OCI-LY3 (cell line): Measurements from ENCODE around the gene RPS6KA6.

ENCODE experiments used
- H2AFZ ChIP-seq: fragments of 200-600, 300-600 bp; shearing (Covaris generic); 2 replicates; pipeline ENCODE4 v1.6.0; 2014; ENCODE audit warnings: antibody characterized with exemption, low read depth, low read length
- H3K27ac ChIP-seq: fragments of 200-600, 300-600 bp; sonication (generic); 2 replicates; pipeline ENCODE4 v1.5.1; 2014; ENCODE audit warnings: mild to moderate bottlenecking, low read length, moderate library complexity, mixed read lengths
- H3K27me3 ChIP-seq: fragments of 200-600, 300-600 bp; sonication (generic); 2 replicates; pipeline ENCODE4 v1.6.1; 2014; ENCODE audit warnings: low read depth, low read length, mixed read lengths
- H3K36me3 ChIP-seq: fragments of 200-600, 300-600 bp; sonication (generic); replicated peaks from 2 replicates; pipeline ENCODE3; 2014; ENCODE audit warnings: low read depth, low read length, mixed read lengths
- H3K4me1 ChIP-seq: fragments of 300-600, 200-600 bp; sonication (generic); 2 replicates; pipeline ENCODE4 v1.6.1; 2014; ENCODE audit warnings: low read length, mixed read lengths
- H3K4me2 ChIP-seq: fragments of 200-600, 300-600 bp; sonication (generic); 2 replicates; pipeline ENCODE4 v1.6.1; 2014; ENCODE audit warnings: low read length, mixed read lengths
- H3K4me3 ChIP-seq: fragments of 300-600, 200-600 bp; sonication (generic); 2 replicates; pipeline ENCODE4 v1.5.1; 2014; ENCODE audit warnings: antibody characterized with exemption, mild to moderate bottlenecking, low read length, moderate library complexity
- H3K79me2 ChIP-seq: fragments of 300-600, 200-600 bp; shearing (Covaris generic); 2 replicates; pipeline ENCODE4 v1.6.1; 2014; ENCODE audit warnings: mild to moderate bottlenecking, low read length, mixed read lengths
- H3K9ac ChIP-seq: fragments of 300-600, 200-600 bp; shearing (Covaris generic); 2 replicates; pipeline ENCODE4 v1.6.0; 2014; ENCODE audit warnings: mild to moderate bottlenecking, low read length, moderate library complexity
- H3K9me3 ChIP-seq: fragments of 200-600, 300-600 bp; shearing (Covaris generic); 2 replicates; pipeline ENCODE4 v1.6.1; 2014; ENCODE audit warnings: low read length, mixed read lengths; ENCODE audit not compliant: insufficient read depth
- H4K20me1 ChIP-seq: fragments of 200-600, 300-600 bp; sonication (generic); 2 replicates; pipeline ENCODE4 v1.6.1; 2016; ENCODE audit warnings: low read length, mixed read lengths; ENCODE audit not compliant: insufficient read depth
- EZH2phosphoT487 ChIP-seq: fragments of 200-600 bp; shearing (Covaris generic); IDR thresholded peaks from 2 replicates; pipeline ENCODE4 v1.6.1; 2018; ENCODE audit warnings: antibody characterized with exemption, mixed run types, low read depth
- TF ChIP-seq, protein P1 (sequence below): fragments of 200-600, 300-600 bp; sonication (generic); IDR thresholded peaks from 2 replicates; pipeline ENCODE4 v1.5.1; 2014; ENCODE audit warnings: antibody characterized with exemption, low read length, low read depth

Gene RPS6KA6

GRCh38 chrX:84064164-84064563, 123.8 kb downstream of the RPS6KA6 start:
- H4K20me1 ChIP-seq: no peaks in the 10 kb centered on the region
- H3K36me3 ChIP-seq: no peaks in the 10 kb centered on the region
- H3K9ac ChIP-seq: no peak overlapping the region
- no peak overlapping the region for H3K4me3 ChIP-seq
- no peaks in the 10 kb centered on the region for H3K4me1 ChIP-seq
- H3K4me2 ChIP-seq: no peak overlapping the region
- H2AFZ ChIP-seq: no peak overlapping the region
- TF ChIP-seq, protein P1, sequence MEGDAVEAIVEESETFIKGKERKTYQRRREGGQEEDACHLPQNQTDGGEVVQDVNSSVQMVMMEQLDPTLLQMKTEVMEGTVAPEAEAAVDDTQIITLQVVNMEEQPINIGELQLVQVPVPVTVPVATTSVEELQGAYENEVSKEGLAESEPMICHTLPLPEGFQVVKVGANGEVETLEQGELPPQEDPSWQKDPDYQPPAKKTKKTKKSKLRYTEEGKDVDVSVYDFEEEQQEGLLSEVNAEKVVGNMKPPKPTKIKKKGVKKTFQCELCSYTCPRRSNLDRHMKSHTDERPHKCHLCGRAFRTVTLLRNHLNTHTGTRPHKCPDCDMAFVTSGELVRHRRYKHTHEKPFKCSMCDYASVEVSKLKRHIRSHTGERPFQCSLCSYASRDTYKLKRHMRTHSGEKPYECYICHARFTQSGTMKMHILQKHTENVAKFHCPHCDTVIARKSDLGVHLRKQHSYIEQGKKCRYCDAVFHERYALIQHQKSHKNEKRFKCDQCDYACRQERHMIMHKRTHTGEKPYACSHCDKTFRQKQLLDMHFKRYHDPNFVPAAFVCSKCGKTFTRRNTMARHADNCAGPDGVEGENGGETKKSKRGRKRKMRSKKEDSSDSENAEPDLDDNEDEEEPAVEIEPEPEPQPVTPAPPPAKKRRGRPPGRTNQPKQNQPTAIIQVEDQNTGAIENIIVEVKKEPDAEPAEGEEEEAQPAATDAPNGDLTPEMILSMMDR: no peak
- no peak for TF ChIP-seq EZH2phosphoT487
- H3K27ac ChIP-seq: no peak overlapping the region
- no peaks in the 10 kb centered on the region for H3K9me3 ChIP-seq
- H3K27me3 ChIP-seq: no peaks in the 10 kb centered on the region
- no peaks in the 10 kb centered on the region for H3K79me2 ChIP-seq

GRCh38 chrX:84047339-84047738, 140.7 kb downstream of the RPS6KA6 start:
- Histone ChIP-seq H3K27me3 (no peaks in the 10 kb centered on the region), H3K36me3 (no peaks in the 10 kb centered on the region), H3K9ac (no peak overlapping the region), H4K20me1 (no peaks in the 10 kb centered on the region), H3K79me2 (no peaks in the 10 kb centered on the region), H2AFZ (no peak overlapping the region), H3K4me1 (no peaks in the 10 kb centered on the region), H3K4me3 (no peak overlapping the region), H3K4me2 (no peak overlapping the region), H3K27ac (no peak overlapping the region), H3K9me3 (no peaks in the 10 kb centered on the region)
- TF ChIP-seq, protein P1: no peak
- no peak for TF ChIP-seq EZH2phosphoT487

GRCh38 chrX:84046403-84046984, 141.5 kb downstream of the RPS6KA6 start:
- Histone ChIP-seq H3K27ac (no peak overlapping the region), H2AFZ (peak overlapping the region; percentile 84; the same call in 1 of the 2 replicates), H3K9me3 (no peaks in the 10 kb centered on the region), H4K20me1 (no peaks in the 10 kb centered on the region), H3K4me3 (no peak overlapping the region), H3K4me2 (peak overlapping the region; percentile 43), H3K4me1 (no peaks in the 10 kb centered on the region), H3K27me3 (no peaks in the 10 kb centered on the region), H3K9ac (no peak overlapping the region), H3K36me3 (no peaks in the 10 kb centered on the region), H3K79me2 (no peaks in the 10 kb centered on the region)
- TF ChIP-seq EZH2phosphoT487: no peak
- TF ChIP-seq, protein P1: peak; percentile 72

DNA sequence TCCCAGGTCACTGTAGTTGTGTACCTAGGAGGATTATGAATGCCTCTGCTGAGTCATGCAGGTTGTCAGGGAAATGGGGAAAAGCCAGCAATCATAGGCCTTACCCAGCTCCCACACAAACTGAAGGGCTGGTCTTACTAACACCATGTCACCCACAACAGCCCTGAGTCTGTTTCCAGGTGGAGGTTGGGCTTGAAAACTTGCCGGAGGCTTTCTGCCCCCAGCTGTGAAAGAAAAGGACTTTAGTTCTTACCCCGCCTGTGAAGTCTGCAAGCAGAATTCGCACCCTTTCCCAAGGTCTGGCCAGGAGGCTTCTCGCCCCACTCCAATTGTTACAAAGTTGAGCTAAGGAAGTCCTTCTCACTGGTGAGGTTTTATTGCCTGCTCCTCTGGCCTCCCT, 143.9 kb downstream of the RPS6KA6 start:
- Histone ChIP-seq H3K27me3 (no peaks in the 10 kb centered on the region), H3K79me2 (no peaks in the 10 kb centered on the region), H3K9ac (no peak overlapping the region), H3K4me1 (no peaks in the 10 kb centered on the region), H4K20me1 (no peaks in the 10 kb centered on the region), H3K36me3 (no peaks in the 10 kb centered on the region), H3K9me3 (no peaks in the 10 kb centered on the region), H3K27ac (no peak overlapping the region), H3K4me2 (no peak overlapping the region), H2AFZ (no peak overlapping the region), H3K4me3 (no peak overlapping the region)
- no peak for TF ChIP-seq EZH2phosphoT487
- TF ChIP-seq, protein P1: no peak
